CD14-positive monocyte (primary cell): Measurements from ENCODE around the gene TSPOAP1. TPM values are rescaled to one million over a fixed set of nuclear protein-coding genes. Genes with fewer than 3 reads are reported as not detected.

ENCODE experiments used
- DNase-seq, 3 donors: peaks; one replicate each; pipeline ENCODE4 v3.0.0-alpha.2; 2011 to 2022
- H2AFZ ChIP-seq: 2 replicates; pipeline ENCODE4 v1.6.0; 2012; ENCODE audit warnings: mild to moderate bottlenecking, low read depth, low read length, inconsistent platforms; ENCODE audit not compliant: insufficient read depth, poor library complexity, severe bottlenecking
- H3K27ac ChIP-seq, 2 donors: 1 replicate in 1 of 2; 2 replicates in 1 of 2; pipeline ENCODE4 v1.5.1; 2012 to 2013; ENCODE audit warnings: low read length in 2 of 2, control low read depth in 1 of 2, inconsistent platforms in 1 of 2, low read depth in 1 of 2, mild to moderate bottlenecking in 1 of 2
- H3K27me3 ChIP-seq, 2 donors: one replicate each; pipeline versions ENCODE4 v1.6.0 to v1.6.1; 2011 to 2013; ENCODE audit warnings: low read length in 2 of 2; ENCODE audit not compliant: control insufficient read depth in 2 of 2, insufficient read depth in 2 of 2
- H3K36me3 ChIP-seq, 2 donors: replicated peaks in 1 of 2; 1 replicate in 1 of 2; 2 replicates in 1 of 2; pipeline versions ENCODE4 v1.5.1 to v1.6.1; 2012 to 2013; ENCODE audit warnings: low read length in 2 of 2, control low read depth in 1 of 2, inconsistent platforms in 1 of 2, mild to moderate bottlenecking in 1 of 2; ENCODE audit not compliant: insufficient read depth in 2 of 2, control insufficient read depth in 1 of 2
- H3K4me1 ChIP-seq, 2 donors: 1 replicate in 1 of 2; 2 replicates in 1 of 2; pipeline versions ENCODE4 v1.5.1 to v1.6.1; 2012 to 2013; ENCODE audit warnings: low read length in 2 of 2, control low read depth in 1 of 2, inconsistent platforms in 1 of 2, mild to moderate bottlenecking in 1 of 2, moderate library complexity in 1 of 2; ENCODE audit not compliant: insufficient read depth in 2 of 2, control insufficient read depth in 1 of 2
- H3K4me2 ChIP-seq: replicated peaks from 2 replicates; pipeline ENCODE3; 2012; ENCODE audit warnings: low read length, moderate library complexity, mild to moderate bottlenecking; ENCODE audit not compliant: poor library complexity, severe bottlenecking; ENCODE audit errors: extremely low read depth
- H3K4me3 ChIP-seq, 3 experiments: fragments of 200-600 bp in 1 of 3; sonication (generic) in 1 of 3; replicated peaks in 1 of 3; 1 replicate in 2 of 3; 2 replicates in 1 of 3; pipeline ENCODE4 v1.5.1; 2011 to 2013; ENCODE audit warnings: low read length in 3 of 3, mild to moderate bottlenecking in 3 of 3, control low read depth in 2 of 3, low read depth in 2 of 3, inconsistent platforms in 1 of 3, moderate library complexity in 1 of 3
- H3K79me2 ChIP-seq: 2 replicates; pipeline ENCODE4 v1.6.0; 2012; ENCODE audit warnings: mild to moderate bottlenecking, control low read depth, inconsistent platforms, low read length, moderate library complexity; ENCODE audit not compliant: insufficient read depth
- H3K9ac ChIP-seq: 2 replicates; pipeline ENCODE4 v1.6.0; 2017; ENCODE audit warnings: low read length, mild to moderate bottlenecking; ENCODE audit not compliant: insufficient read depth, poor library complexity, severe bottlenecking
- H3K9me3 ChIP-seq, 2 donors: replicated peaks in 1 of 2; 1 replicate in 1 of 2; 2 replicates in 1 of 2; pipeline versions ENCODE4 v1.5.1 to v1.6.1; 2012 to 2013; ENCODE audit warnings: low read length in 2 of 2, control low read depth in 1 of 2; ENCODE audit not compliant: control insufficient read depth in 1 of 2, insufficient read depth in 1 of 2
- H4K20me1 ChIP-seq: 2 replicates; pipeline ENCODE4 v1.6.0; 2012; ENCODE audit warnings: mild to moderate bottlenecking, low read length, control low read depth, moderate library complexity; ENCODE audit not compliant: insufficient read depth
- H3K27ac Mint-ChIP-seq, 7 donors: one replicate each; pipeline ENCODE4 v1.8.0; 2020; ENCODE audit warnings: mild to moderate bottlenecking in 7 of 7, mixed read lengths in 7 of 7, moderate library complexity in 6 of 7, inconsistent platforms in 2 of 7
- H3K27me3 Mint-ChIP-seq, 3 donors: one replicate each; pipeline ENCODE4 v1.8.0; 2021 to 2022; ENCODE audit warnings: low read depth in 3 of 3, mild to moderate bottlenecking in 3 of 3, mixed read lengths in 3 of 3, moderate library complexity in 3 of 3, inconsistent platforms in 1 of 3
- H3K36me3 Mint-ChIP-seq, 2 donors: one replicate each; pipeline ENCODE4 v1.8.0; 2020; ENCODE audit warnings: mixed read lengths in 2 of 2, inconsistent platforms in 1 of 2, mild to moderate bottlenecking in 1 of 2
- H3K4me1 Mint-ChIP-seq: one replicate; pipeline ENCODE4 v1.8.0; 2020; ENCODE audit warnings: mild to moderate bottlenecking, mixed read lengths
- H3K4me3 Mint-ChIP-seq, 2 donors: one replicate each; pipeline ENCODE4 v1.8.0; 2020; ENCODE audit warnings: mild to moderate bottlenecking in 2 of 2, mixed read lengths in 2 of 2, moderate library complexity in 1 of 2
- H3K9me3 Mint-ChIP-seq, 7 donors: one replicate each; pipeline ENCODE4 v1.8.0; 2020 to 2022; ENCODE audit warnings: mixed read lengths in 7 of 7, mild to moderate bottlenecking in 6 of 7, moderate library complexity in 6 of 7, inconsistent platforms in 2 of 7
- WGBS: methylation state at CpG from one replicate; pipeline ENCODE4 v1.1.5; 2013; ENCODE audit warnings: missing lambda C conversion rate; ENCODE audit not compliant: insufficient coverage; 5-methylcytosine and 5-hydroxymethylcytosine counted together
- intact Hi-C, 2 donors: fragments of 100-400 bp; cut with micrococcal nuclease; formaldehyde crosslinking; loops; one replicate each; pipeline versions ENCODE4 v1.15.0 to v1.15.1; 2023
- polyA plus RNA-seq, 3 donors: library from polyadenylated mRNA; depleted of rRNA in 1 of 3; unstranded in 2 of 3; stranded (reverse) in 1 of 3; fragments of 300-500 nt in 2 of 3; fragments of >200 nt in 1 of 3; fragmentation: Illumina TruSeq in 2 of 3; gene quantifications; 1 replicate in 2 of 3; 2 replicates in 1 of 3; pipeline ENCODE4 v1.2.3, GENCODE V29; 2012 to 2021
- TF ChIP-seq, protein P1 (sequence below): fragments of 200-600 bp; IDR thresholded peaks from one replicate; pipeline ENCODE4 v1.8.0; 2022; ENCODE audit warnings: antibody characterized with exemption, mild to moderate bottlenecking

The TSPOAP1 gene
- polyA plus RNA-seq, 3 donors, result 0.10 to 14.0 (median 0.18) TPM

DNA sequence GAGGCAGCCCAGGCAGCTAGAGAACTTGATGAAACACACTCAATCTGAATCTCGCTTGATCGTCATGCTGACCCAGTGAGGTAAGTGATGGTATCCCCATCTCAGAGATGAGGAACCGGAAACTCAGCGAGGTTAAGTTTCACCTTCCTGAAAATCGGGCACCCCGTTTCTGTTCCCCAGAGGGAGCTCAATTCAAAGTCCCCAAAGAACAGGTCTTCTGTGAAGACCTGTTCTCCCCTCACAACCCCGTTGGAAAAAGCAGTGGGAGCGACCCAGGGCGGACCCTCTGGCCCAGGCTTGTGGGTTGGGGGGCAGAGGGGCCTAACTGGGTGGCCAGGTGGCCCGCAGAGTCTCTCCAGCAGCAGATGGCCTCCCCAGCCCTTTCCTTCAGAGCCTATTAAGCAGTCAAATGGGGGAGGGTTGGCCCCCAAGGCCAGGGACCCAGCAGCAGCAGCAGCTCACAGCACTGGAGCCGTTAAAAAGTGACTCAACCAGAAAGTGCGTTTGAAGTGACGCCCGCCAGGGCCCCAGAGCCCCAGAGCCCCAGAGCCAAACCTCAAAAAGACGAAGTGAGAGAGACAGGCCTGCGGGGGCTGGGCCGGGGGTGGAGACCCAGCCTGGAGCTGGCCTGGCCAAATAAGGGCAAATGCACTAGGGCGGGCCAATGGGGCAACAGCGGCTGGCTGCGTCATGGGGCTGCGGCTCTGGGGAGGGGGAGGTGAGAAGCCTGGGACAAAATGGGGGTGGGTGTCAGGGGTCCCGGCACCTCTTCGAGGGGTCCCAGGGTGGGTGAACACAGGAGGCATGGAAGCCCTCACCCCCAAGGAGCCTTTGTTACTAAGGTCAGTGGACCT, 9.2 kb upstream of the TSPOAP1 start:
- Mint-ChIP-seq H3K27me3 (peaks cover 0 to 2% (median 0%) of the 10 kb centered on the region in 3 donors), H3K4me1 (peaks cover 87% of the 10 kb centered on the region), H3K36me3 (peaks cover 2 to 8% of the 10 kb centered on the region in 2 donors), H3K9me3 (no peaks in the 10 kb centered on the region), H3K27ac (peak overlapping the region; percentile 99 to 100 (median 99)), H3K4me3 (peak overlapping the region; percentile 90 to 100)
- Histone ChIP-seq H3K27me3 (no peaks in the 10 kb centered on the region), H3K9me3 (no peaks in the 10 kb centered on the region), H3K9ac (peak overlapping the region; percentile 98), H2AFZ (no peak overlapping the region), H3K4me3 (peak overlapping the region; percentile 42 to 100 (median 48)), H4K20me1 (no peaks in the 10 kb centered on the region), H3K27ac (peak overlapping the region; percentile 98 to 100), H3K4me1 (peaks cover 95 to 100% of the 10 kb centered on the region in 2 donors), H3K79me2 (peaks cover 92% of the 10 kb centered on the region), H3K4me2 (peak overlapping the region; percentile 99), H3K36me3 (no peaks in the 10 kb centered on the region)
- TF ChIP-seq, protein P1, sequence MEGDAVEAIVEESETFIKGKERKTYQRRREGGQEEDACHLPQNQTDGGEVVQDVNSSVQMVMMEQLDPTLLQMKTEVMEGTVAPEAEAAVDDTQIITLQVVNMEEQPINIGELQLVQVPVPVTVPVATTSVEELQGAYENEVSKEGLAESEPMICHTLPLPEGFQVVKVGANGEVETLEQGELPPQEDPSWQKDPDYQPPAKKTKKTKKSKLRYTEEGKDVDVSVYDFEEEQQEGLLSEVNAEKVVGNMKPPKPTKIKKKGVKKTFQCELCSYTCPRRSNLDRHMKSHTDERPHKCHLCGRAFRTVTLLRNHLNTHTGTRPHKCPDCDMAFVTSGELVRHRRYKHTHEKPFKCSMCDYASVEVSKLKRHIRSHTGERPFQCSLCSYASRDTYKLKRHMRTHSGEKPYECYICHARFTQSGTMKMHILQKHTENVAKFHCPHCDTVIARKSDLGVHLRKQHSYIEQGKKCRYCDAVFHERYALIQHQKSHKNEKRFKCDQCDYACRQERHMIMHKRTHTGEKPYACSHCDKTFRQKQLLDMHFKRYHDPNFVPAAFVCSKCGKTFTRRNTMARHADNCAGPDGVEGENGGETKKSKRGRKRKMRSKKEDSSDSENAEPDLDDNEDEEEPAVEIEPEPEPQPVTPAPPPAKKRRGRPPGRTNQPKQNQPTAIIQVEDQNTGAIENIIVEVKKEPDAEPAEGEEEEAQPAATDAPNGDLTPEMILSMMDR, result no peak
- intact Hi-C loops, result loop anchor here in 1 of 2 donors (2.0 to 10.0 kb wide), 2 partner anchors 15 to 177 kb away; partner anchors contain the start of genes MTMR4 and SUPT4H1
- DNase-seq, result peak; percentile 93 to 94 (median 94)
- 0% methylated on average over 10 of the region's 23 CpGs for WGBS

DNA sequence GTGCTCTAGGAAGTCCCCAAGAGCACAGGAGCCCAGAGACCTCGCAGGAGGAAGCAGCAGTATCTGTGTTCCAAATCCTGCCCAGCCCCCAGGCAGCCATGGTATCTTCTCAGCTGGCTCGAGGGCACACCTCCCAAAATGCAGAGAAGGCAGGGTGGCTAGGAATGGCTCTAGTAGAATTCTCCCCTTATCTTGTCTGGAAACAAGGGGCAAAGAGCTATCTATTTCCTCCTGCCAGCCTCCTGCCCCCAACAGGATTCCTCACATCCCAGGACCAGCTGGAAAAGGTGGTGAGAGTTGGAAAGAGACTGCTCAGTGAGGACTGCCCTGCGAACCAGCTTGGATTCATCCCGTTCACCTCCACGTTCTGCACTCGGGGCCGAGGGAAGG, 8.6 kb upstream of the TSPOAP1 start:
- H3K36me3 ChIP-seq, result no peaks in the 10 kb centered on the region
- intact Hi-C loops, result loop anchor here in 1 of 2 donors (10.0 kb wide), 1 partner anchor 178 kb away; the partner anchor contains the start of gene MTMR4
- peaks cover 0 to under 1% (median 0%) of the 10 kb centered on the region in 7 donors for H3K9me3 Mint-ChIP-seq
- 0% methylated on average over 2 of the region's 7 CpGs for WGBS
- H3K9me3 ChIP-seq, result no peaks in the 10 kb centered on the region
- peak overlapping the region; percentile 99 for H3K4me2 ChIP-seq
- H3K4me3 Mint-ChIP-seq, result peak overlapping the region; percentile 90 to 100
- H3K4me1 ChIP-seq, result peaks cover 93 to 96% of the 10 kb centered on the region in 2 donors
- H3K36me3 Mint-ChIP-seq, result peaks cover 3 to 7% of the 10 kb centered on the region in 2 donors
- peak; percentile 39 to 71 (median 39) for DNase-seq
- H3K27ac ChIP-seq, result peak overlapping the region; percentile 98 to 100
- H3K4me1 Mint-ChIP-seq, result peaks cover 83% of the 10 kb centered on the region
- no peak overlapping the region for H2AFZ ChIP-seq
- TF ChIP-seq, protein P1, result no peak
- peaks cover 92% of the 10 kb centered on the region for H3K79me2 ChIP-seq
- peak overlapping the region; percentile 42 to 100 (median 48) for H3K4me3 ChIP-seq
- H3K27me3 Mint-ChIP-seq, result peaks cover 0 to 2% (median under 1%) of the 10 kb centered on the region in 3 donors
- peak overlapping the region; percentile 99 to 100 (median 99) for H3K27ac Mint-ChIP-seq
- peaks cover 2% of the 10 kb centered on the region for H4K20me1 ChIP-seq
- peak overlapping the region; percentile 98 for H3K9ac ChIP-seq
- H3K27me3 ChIP-seq, result no peaks in the 10 kb centered on the region
